ENCODE measurements around the gene GUCD1.

Gene GUCD1

DNA sequence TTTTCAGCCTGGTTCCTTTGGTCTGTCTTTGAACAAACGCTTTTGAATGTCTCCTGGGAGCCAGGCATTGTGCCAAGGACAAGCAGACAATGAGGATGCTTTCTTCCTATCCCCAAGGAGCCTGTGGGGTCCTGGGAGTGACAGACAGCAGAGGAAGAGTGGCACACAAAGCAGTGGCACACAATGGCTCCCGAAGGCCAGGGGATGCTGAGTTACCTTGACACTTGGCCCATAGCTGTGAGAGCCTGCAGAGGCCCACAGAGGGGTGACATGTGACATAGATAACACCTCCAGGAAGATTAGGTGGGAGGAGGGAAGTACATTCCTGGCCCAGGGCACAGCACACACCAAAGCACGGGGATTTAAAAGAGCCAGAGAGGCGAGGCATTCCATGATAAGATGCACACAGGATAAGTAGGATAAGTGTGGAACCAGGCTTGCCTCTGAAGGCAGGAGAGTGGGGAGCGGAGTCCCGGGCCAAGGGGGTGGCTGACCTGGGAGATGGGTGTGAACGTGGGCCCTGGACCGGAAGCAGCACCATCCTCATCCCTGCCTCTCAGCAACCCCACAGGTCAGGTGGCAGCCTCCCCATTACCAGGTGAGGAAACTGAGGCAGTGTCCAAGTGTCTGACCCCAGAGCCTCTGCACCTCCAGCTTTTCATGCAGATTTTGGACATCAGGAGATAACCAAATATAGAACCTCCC, 53.5 kb downstream of the GUCD1 start:
- no peak for DNase-seq

DNA sequence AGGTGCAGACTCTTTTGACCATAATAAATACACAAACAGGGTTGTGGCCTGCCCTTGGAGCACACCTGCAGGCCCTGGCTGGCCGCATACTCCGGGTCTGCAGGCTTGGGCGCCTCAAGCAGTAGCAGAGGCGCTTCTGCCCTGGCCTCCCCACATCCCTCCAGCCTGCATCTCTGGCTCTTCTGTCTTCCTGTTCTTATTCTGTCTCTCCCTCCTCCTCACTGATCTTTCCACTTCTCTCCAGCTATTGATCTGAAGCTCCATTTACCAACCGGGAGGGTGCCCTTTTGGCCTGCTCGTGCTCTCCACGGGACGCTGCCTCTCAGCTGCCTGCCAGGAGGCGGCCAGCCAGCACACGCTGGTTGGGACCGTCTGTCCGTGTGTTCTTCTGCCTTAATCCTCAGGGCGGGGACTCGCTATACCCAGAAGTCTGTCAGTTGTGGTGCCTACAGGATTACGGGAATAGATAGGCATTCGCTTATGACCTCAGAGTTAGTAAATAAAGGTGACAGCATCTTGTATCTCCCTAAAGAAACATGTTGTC, 54.6 kb downstream of the GUCD1 start:
- DNase-seq, result peak; percentile 73

DNA sequence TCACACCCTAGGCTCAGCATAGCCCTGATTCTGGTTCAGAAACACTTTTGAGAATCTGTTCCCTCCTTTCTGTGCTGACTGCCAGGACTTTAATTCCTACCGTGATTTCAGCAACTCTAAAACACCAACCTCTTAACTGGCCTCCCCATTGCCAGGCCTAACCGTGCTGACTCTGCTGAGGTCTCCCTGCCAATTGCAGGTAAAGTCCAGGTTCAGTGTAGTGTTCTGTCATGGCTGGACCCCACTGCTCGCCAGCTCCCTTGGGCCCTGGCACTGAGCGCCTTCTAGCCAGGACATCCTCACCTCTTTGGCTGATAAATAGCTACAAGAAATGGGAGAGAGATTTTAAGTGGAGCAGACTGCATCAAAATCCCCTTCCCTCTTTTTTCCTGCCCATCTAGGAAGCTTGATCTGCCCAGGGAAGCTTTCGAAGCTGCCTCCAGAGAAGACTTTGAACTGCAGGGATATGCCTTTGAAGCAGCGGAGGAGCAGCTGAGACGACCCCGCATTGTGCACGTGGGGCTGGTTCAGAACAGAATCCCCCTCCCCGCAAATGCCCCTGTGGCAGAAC, 55.1 kb downstream of the GUCD1 start:
- DNase-seq, result no peak

DNA sequence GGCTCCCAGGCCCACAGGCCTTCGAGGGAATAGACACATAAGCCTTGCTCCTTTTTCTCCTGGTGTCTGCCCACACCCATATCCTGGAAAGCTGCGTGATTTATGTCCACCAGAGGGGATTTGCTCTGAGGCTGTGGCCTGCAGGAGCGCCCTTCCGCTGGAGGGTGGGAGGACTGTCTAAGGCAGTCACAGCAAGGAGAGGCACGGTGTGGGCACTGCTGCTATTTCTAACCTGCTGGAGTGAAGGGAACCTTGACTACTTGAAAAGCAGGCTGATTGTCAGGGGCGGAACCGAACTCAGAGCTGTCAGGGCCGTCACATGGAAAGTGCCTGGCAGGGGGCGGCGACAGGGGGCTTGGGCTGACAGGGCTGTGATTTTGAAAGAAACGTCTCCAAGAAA, 56.1 kb downstream of the GUCD1 start:
- no peak for DNase-seq

DNA sequence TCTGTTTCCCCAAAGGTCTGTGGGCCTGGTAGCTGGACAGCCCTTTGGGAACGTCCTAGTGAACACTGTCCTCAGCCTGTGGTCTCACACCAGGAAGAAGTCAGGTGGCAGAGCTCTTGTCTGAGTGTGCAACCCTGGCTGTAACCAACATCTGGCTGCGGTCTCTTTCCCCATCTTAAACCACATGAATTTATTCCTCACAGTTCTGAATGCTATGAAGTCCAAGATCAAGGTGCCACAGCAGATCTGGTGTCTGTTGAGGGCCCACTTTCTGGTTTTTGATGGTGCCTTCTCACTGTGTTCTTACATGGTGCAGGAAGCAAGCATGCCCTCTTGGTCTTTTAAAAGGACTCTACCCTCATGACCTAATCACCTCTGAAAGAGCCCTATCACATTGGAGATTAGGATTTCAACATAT, 57.1 kb downstream of the GUCD1 start:
- no peak for DNase-seq

DNA sequence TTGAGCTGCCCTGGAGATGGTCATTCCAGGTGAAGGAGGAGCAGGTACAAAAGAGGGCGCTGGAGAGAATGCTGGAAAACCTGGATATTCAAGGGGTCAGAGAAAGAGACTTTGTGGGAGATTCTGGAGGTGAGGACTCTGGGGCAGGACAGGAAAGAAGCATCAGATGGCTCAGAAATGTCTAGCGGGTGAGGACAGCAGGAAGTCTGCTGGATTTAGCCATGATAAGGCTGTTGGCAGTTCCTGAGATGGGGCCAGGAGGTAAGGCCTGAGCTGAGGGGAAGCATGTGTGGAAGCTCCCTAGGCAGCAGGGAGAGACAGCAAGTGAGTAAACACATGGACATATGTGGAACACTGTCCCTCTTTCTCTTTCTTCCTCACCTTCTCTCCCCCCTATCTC, 58.3 kb downstream of the GUCD1 start:
- no peak for DNase-seq

DNA sequence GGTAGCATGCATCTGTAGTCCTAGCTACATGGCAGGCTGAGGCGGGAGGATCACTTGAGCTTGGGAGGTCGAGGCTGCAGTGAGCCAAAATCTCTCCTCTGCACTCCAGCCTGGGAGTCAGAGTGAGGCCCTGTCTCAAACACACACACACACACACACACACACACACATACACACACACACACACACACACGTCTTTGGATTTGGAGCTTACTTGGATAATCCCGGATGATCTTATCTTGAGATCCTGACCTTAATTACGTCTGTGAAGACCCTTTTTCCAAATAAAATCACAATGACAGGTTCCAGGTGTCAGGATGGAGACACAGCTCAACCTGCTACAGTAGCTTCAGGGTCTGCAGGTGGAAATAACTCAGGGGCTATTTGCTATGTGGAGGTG, 58.7 kb downstream of the GUCD1 start:
- DNase-seq, result no peak

DNA sequence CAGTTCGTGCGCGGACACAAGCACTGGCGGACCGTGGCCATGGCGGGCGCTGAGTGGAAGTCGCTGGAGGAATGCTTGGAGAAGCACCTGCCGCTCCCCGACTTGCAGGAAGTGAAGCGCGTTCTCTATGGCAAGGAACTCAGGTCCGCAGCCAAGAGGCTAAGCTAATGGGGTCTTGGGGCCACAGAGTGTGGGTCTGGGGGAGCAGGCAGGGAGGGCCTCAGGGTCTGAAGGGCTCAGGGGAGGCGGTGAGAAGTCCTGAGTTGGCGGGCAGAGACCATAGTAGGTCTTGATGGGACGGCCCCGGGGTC, 59.6 kb downstream of the GUCD1 start:
- no peak for DNase-seq

DNA sequence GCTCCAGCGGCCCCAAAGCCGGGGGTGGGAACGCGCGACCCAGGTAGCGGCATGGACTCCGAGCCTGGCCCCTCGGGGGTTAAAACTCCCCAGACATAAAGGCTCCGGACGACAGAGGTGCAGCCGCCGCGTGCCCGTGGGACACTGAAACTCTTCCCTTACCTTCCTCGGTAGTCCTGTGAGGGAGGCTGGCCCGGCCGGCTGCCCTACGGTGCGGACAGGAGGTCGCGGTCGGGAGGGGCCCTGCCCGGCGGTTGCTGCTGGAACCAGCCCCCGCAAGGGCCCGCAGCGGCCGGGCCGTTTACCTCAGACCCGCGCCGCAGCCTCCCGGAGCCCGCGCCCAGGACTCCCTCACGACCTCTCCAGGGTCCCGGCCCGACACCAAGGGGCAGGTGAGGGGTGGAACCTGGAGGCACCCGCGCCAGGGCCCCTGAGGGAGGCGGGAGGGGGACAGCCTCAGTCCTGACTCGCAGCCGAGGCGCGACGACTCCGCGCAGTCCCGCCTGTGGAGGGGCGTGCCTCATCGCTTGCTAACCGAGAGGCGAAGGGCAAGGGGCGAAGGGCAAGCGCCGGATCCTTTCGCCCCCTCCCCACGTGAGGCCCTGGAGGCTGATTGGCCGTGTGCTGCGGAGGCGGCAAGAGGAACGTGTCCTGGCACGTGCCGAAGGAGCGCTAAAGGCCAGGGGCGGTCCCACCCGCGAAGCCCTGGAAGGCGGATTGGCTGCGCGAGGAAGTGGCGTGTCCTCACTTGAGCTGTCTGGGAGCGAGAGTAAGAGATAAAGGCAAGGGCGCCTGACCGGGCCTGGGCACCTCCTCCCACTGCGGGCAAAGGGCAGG, 60.2 kb downstream of the GUCD1 start, which contains the start of gene UPB1:
Gene UPB1, plus strand, starts transcription at position 805 of the 837 bp plus-strand sequence. CDS start 72 bp downstream, outside the sequence.
- no peak for DNase-seq

DNA sequence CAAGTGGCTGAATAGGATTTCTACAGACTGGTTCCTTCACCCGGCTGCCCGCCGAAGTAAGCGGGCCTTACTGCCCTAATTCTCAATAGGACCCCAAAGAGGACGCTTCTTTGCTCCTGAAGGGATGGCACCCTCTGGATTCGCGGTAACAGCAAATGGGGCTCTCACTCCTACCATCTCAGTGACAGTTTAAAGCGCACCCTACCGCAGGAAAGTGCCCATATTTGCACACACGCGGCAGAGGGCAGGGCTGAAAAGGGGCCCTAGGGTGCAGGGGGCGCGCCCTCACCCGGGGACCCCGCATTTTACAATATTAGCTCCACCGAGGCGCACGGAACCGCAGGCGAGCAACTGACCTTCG, 60.8 kb downstream of the GUCD1 start:
- no peak for DNase-seq

DNA sequence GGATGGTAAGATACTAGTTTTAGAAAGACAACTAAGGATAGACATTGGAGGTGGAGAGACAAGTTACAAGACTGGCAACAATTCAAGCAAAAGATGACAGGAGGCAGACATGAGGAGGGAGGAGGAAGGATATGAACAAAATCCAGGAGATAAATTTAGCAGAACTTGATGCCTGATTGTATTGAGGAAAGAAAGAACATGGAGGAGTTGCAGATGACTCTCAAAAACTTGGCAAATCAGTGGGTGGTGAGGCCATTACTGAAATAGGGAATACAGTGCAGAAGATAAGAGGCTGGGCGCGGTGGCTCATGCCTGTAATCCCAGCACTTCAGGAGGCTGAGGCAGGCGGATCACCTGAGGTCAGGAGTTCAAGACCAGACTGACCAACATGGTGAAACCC, 62.5 kb downstream of the GUCD1 start:
- no peak for DNase-seq

All from NCI-H524 treated with DMSO at 0.1 percent for 48 hours (cell line).